HG03457 (cell line): Measurements from ENCODE around the gene TMEM132D.

Experiments
- ATAC-seq: cut with Tn5 transposase; IDR thresholded peaks from one replicate; pipeline ENCODE4 v1.9.1; 2021; ENCODE audit warnings: moderate number of reproducible peaks; ENCODE audit not compliant: unreplicated experiment

TMEM132D gene

GRCh38 chr12:129028844-129029243, 875.0 kb downstream of the TMEM132D start:
- ATAC-seq: no peak

GRCh38 chr12:129025055-129025454, 878.8 kb downstream of the TMEM132D start:
- ATAC-seq: no peak
